ENCODE measurements around the gene TSHZ3.

TSHZ3 gene

DNA sequence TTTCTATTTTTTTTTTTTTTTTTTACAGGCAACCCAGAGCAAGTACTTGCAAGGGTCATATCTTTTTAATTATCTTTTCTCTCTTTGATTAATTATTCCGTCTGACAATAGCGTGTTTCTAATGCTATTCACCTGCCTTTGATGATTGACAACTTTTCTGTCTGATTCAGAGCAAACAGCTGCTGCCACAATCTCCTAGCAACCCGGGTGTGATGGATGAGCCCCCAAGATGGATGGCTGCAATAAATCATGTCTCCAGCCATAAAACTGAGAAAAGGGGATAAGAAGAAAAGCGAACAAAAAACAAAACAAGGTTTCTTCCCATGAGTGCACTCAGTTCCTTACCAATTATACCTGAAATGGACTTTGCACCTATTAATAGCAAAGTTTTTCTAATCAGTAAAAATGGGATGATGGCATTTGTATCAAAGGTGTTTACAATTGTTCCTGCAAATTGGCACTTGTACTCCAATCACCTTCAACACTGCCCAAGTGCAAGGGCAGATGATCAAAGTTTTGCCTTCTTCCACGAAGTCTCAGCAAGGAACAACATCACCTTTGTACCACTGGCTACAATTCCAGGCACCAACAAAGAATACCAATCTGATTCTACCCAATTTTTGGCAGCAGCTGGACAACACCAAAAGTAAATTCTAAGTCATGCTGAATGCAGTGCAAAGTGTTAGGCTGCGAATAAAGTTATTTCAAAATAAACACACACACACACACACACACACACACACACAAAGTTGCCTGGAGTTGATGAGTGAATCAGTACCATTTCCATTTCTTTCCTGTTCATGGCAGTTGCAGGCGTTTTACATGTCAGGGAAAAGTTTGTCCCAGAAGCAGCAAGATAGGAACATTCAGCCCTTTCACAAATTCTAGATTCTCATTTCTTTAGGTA lies 12.0 kb downstream of the TSHZ3 start:
- DNase-seq = no peak

DNA sequence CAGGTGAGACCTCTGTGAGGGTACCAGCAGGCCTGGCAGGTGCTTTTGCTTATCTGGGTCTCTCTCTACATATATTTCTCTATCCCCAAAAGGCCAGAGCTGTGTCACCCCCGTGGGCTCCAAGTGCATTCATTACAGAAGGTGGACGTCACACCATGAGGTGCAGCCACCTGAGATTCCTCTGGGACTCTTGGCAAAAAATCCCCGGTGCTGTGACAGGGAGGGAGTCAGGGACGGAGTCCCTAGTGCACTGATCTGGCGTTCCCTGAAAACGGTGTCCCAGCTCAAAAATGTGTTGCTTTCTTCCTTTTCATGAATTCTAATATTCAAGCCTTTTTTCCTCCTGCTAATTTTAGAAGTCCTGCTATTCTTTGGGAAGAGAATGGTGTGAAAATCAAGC lies 13.5 kb downstream of the TSHZ3 start:
- no peak for DNase-seq

DNA sequence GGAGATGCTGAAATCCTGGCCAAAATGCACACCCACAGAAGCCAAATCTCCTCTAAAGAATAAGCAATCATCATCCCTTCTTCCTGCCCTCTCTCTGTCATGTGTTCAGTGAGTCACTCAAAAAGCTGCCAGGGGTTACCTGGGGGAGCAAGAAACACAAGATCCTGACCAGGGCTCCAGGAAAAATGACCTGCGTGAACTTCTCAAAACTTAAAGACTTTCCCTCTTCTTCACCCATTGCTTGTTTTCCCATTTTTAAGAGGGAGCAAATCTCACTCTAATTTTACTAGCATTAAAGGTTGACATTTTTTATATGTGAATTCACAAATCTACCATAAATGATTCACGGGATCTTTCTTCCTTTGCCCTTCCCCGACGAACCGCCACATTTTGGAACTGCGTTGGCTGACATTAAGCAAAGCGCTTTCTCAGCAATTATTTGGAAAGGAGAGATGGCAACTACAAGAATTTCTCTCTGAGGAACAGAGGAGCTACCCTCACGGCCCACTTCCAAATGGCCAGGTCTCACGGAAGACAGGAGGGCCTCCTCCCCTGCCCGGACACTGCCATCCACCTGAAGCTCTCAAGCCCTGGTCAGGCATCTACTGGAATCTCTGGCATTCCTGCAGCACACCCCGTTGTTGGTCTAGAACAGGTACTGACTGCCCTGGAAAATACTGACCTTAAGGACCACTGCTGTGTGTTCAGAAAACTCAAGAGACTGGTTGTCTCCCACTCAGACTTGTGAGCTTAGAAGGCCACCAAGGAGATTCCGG lies 14.2 kb downstream of the TSHZ3 start:
- DNase-seq = no peak

DNA sequence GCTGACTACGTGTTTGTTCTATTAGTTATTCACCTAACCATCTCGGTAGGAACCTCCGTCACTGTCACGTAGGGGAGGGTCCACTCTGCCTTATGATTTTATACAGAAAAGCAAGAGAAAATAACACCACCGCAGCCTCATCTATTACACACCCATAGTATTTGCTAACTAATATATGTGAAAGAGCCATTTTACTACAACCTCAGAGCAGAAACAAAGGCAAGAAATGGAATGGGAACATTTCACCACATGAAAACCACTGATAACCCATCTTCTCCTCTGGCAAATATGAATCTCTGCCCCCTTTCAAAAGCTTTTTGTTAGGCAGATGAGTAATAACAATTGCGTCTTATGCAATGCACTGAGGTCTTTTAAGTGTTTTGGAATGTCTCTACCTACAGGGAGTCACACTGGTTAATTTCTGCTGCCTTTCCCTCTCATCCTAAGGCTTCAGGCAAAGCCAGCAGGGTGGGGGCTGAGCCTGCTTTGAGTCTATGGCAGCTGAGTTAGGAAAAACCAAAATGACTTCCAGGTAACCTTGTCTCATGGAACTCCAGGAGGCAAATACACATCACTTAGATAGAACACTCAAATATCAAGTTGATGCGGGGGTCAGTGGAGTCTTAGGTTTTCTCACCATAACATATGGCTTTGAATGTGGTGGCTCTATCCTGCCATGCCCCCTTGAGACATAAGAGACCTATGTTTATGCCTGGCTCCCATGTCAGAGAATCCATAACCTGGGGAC lies 15.0 kb downstream of the TSHZ3 start:
- no peak for DNase-seq

DNA sequence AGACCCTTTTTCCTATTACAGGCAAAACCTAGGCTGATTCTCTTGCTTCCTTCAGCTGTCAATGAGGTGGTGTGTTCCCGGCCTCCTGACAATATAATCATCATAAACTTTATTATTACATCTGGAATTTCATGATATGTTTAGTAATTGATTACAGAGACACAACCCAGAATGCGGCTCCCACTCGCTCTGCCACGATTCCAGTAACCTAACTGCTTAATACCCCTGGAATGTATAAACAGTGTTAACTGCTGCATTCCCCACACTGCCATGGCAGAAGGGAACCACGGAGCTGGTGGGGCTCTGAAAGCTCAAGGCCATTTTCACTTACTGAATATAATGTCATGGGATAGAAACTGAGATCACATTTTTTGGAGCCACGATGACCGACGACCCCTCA lies 17.1 kb downstream of the TSHZ3 start:
- DNase-seq = no peak

DNA sequence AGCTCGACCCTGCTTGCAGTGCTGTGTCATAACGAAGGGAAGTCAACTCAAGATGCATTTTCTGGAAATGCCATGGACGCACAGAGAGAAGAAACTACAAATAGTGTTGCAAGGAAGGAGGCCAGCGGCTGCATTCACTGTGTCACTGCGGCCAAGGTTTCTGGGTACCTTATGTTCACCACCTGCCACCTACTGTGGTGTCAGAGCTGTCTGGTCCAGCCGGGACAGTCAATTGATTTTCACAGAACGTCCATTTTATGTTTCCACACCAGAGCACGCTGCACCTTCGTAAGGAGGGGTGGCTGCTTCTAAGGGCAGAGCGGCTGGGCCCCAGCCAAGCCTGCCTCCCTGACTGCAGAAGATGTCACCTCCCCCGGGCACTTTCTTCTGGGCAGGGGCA lies 17.7 kb downstream of the TSHZ3 start:
- DNase-seq = no peak

DNA sequence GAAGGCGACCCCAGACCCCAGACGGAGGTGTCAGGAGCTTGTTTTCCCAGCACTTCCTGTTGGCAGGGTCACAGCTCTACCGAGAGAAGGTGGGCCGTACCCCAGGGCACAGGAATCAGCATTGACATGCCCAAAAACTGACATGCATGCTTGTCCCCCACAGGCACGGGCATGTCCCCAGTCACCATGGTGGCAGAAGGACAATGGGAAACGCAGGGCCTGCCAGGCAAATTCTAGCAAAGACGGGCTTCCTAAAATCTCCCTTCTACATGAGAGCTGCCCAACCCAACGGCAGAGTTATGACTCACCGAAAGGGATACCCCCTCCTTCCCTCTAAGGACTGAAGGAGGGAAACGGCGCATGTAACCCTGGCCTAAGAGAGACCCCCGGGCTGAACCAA lies 18.5 kb downstream of the TSHZ3 start:
- DNase-seq = no peak

DNA sequence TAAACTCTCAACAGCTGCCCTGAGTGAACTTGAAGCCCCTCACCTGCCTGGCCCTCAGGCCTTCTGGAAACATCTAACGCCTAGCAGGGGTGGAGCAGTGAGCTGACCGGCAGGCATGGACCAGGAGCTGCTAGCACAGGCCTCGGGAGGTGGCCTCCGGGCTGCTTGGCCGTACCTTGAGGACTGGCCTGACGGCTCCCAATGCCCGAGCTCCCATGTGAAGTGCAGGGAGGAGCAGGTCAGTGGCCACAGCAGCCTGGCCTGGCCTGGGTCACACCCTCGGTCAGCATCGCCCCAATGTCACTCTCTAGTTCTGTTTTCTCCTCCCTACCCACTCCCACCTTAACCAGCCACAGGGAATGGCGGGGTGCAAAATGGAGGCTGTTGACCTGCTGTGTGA lies 19.0 kb downstream of the TSHZ3 start:
- DNase-seq = no peak

DNA sequence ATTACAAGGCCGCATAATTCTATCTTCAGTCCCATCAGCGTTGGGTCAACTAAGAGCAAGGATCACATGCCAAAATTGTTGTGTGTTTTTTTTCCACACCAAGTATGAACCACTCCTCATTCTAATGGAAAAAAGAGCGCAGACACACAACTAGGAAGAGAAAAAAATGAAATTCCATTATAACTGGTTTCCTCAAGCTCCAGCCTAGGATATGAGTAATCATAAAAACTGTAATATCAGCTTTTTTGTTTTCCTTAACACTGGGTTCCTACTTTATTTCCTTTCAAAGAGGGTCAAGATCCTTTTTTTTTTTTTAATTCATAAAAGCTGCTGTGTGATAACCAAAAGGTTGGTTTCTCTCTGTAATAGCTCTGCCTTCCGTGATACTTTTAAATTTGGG lies 19.4 kb downstream of the TSHZ3 start:
- no peak for DNase-seq

DNA sequence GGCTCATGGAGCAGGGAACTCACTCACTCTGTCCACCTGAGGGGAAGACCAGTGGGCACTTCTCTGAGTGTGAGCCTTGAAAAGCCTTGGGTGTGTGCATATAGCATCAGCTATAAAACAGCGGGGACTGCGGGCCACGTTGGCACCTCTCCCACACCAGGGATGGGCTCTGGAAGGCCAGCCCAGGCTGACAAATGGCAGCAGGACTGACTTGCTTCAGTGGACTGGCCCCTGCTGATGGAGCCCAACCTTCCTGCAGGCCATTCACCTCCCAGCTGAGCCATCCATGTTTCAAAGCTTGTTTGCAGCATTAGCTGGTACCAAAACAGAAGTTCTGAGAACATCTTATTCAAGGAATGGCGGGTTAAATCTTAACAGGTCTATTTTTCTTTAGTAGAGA lies 21.0 kb downstream of the TSHZ3 start:
- DNase-seq = no peak

DNA sequence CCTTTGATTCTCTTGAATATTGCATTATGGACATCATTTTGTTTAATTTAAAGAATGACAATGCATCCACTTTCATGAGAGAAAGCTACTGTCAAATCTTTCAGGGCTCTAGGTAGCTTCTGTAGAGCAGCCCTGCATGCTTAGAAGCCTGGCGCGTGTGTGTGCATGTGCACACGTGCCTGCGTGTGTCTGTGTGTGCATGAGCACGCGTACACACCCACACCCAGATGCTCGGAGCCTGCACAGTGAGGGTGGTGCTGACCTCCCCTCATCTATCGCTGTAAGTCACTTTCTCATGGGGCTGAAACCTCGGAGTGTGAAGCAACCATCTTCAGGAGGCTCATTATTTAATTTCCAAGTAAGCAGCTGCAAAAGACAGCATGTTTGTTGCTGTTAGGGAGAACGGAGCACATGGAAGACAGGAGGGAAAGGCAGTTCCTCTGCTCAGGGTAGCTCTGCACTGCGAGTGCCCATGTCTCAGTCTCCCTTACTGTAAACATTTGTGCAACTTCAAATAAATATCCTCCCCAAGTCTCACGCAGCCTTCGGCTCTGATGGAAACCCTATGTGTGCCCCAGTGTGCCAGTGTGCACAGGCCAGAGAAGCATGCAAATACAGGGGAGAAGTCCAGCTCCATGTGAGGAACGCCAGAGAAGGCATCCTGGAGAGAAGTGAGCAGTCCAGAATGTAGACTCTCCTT lies 22.8 kb downstream of the TSHZ3 start:
- DNase-seq = no peak

DNA sequence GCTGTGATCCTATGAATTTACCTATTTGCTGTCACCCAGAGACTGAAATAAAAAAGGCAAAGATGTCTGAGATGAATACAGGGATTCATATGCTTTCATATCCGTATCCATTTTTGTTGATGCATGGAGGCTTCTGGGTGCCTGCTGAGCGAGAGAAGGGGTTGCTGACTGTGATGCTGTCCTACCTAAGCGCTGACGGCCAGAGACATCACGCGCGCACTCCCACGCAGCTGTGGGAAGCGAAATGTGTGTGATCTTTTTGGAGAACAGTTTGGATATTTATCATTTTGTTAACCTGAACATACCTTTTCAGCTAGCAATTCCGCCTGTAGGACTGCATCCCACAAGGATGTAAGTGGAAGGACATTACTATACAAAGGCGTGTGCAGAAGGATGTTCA lies 23.9 kb downstream of the TSHZ3 start:
- no peak for DNase-seq

DNA sequence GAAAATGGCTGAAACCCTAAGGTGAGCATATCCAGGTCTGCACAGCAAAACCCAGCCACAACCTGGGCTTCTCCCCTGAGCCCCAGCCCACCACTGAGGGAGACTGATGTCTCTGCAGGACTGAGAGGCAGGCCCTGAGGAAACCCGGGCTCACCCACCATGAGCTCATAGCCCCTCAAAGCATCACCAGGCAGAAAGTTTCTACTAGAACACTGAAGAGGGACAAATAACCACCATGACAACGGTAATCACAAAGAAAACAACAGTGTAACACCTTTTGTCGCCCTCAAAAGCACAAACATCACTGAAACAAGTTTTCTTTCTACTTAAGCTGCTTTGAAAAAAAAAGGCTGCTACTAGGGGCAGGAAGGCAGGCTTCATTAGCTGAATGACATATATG lies 29.8 kb downstream of the TSHZ3 start:
- DNase-seq = no peak

DNA sequence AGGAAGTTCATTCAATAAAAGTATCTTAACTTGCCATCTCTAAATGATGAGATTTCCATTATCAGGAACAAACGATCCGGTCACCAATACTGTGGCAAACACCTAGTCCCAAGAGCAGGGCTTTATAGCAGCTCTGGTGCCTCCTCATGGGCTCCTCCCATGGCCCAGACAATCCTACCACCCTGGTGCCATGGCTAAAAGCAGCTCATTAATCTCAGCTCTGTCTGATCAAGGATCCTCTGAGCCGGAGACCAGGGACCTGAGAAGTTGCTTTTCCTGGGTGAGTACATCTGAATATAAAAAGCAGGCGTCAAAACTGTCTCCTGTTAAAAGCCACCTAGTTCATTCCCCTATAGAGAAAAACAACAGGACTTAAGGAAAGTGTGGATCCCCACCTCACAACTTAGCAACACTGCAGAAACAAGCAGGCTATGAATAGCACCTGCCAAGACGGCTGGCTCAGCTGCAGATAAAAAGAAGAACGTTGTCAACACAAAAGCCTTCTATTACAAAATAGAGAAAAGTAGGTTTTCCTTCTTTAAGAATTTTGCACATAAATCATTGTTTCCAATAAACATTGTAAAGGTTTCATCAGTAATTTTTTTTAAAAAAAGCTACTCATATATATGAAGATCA lies 30.3 kb downstream of the TSHZ3 start:
- no peak for DNase-seq

DNA sequence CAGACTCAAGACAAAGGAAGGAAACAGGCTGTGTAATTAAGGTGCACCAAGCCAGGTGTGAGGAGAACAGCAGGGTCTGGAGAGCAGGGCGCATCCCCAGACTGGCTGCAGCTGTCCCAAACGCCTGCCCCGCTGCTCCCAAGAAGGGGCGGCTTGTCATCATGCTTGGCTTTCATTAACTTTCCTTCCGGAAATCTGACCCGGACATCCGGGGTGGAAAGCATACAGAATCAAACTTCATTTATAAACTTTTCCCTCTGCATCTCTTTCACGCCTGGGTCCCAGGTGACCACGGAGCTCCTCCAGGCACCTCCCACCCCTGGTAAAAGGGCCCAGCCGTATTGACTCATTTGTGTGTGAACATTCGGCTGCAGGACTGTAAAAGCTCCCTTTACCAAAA lies 31.7 kb downstream of the TSHZ3 start:
- DNase-seq = no peak

DNA sequence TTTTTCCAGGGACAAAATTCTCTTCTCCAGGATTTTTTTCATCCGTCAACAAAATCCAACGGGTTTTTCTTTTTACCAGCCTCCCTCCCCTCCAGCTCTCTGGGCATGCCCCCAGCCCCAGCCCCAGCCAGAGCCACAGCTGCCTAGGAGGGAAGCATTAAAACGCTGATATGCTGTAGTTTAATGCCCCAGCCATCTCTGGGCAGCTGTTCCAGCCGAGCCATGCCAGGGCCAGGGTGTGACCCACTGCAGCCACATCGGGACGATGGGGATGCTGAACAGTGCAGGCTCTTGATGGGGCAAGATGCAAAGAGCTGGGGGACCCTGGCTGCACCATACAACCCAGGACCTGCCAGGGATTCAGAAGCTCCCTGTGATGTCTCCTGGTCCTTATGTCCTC lies 32.1 kb downstream of the TSHZ3 start:
- DNase-seq = no peak

DNA sequence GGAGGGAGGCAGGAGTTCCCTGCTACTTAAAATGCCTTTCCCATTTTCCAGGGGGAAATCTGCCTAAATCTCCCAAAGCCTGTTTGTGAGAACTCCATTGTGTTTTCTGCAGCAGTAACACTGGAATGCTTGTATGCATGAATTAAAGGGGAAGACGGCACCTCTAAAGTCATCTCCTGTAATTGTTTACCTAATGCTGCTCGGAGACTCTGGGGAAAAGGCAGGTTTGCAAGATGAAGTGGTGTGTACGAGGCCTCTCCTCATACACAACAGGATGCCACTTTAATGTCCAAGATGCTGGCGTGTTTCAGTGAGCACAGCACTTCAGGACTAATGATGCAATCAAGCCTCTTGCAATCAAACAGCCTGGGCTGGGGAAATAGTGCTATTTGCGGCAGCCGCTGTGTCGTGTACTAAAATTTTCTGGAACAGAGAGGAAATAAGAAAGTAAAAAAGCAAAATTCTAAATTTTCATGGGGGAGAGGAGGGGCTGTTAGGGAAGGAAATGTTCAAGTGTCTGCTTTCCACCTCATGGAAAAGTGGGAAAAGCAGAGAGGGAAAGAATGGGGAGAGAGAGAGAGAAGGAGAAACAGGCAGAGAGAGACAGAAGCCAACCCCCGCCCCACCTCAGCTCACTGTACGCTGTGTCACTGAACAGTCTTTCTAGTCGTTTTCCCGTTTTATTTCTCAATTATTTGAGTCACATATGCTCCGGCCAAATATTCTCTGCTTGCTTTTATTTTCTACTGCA lies 32.9 kb downstream of the TSHZ3 start:
- DNase-seq = no peak

DNA sequence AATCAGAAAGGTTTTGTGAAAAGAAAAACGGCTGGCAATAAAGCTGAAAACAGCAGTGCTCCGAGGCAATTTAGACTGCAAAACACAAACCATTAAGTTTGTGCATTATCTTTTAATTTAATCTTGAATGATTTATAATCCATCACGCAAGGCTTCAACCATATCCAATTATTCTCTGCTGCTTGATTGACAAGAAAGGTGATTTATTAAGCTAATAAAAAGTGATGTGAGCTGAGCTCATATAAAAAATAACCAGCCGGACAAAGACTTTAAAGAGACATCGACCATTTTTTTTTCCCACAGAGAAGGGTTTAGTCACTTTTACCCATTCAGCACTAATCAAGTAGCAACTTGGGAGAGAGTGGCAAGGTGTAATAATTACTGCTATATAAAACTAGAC lies 33.6 kb downstream of the TSHZ3 start:
- DNase-seq = no peak

DNA sequence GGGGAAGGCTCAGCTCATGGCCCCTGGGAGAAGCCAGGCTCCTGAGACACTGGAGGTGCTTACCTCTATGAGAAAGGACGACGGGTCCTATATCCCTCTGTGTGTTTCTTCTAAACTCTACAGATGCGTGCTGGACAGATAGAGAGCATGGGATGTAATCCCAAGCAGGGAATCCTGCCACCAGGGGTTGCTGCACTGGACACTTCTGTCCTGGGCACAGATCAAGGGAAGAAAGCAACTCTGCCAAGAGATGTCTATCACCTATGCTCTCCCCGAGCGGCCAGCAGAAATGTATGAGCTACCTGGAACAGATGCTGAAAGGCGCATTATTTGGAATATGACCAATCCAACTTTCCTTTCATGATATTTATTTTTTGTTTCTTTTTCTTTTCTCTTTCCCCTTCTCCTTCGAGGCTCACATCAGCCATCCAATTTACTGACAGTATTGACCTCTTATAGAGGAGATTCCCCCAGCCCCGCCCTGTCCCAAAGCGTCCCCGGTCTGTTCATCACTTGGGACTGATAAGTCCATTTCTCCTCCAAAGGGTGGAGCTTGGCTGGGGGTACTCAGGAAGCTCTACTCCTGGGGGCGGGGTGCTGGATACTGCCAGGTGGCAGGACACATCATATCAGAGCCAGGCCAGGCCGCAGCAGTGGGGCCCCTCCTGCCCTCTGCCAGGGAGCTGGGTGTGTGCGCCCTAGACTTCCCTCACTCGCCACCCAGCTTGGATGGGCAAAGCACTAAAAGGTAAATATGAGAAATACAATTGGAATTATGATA lies 34.2 kb downstream of the TSHZ3 start:
- DNase-seq = no peak

DNA sequence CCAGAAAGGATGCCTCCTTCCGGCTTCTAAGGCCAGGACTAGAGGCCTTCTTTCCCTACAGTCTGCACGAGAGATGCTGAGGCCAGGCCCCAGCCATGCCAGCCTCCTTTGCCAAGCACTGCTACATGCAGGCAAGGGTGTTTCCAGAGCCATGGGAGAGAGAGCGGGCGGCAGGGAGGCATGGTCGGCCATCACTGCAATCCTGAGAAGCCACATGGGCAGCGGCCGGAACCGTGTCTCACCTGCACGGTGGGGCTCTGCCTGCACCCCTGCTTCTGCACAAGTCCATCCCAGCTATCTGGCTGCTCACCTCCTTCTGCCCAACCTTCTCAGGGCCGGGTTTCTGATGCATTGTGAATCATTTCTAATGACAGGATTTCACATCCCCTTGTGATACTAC lies 35.1 kb downstream of the TSHZ3 start:
- no peak for DNase-seq
